Liver (tissue), 9 donors: ENCODE results near the gene ESD. TPM values are rescaled to one million over a fixed set of nuclear protein-coding genes. Genes with fewer than 3 reads are reported as not detected.

Experiments
- DNase-seq: peaks from one replicate; pipeline ENCODE4 v3.0.0-alpha.2; 2017; ENCODE audit warnings: low spot score
- H3K27ac ChIP-seq, 2 donors: one replicate each; pipeline ENCODE4 v1.7.0; 2013; ENCODE audit warnings: inconsistent platforms in 2 of 2, low read length in 2 of 2, control low read depth in 1 of 2, low read depth in 1 of 2, mild to moderate bottlenecking in 1 of 2
- H3K27me3 ChIP-seq, 4 donors: one replicate each; pipeline versions ENCODE4 v1.6.1 to v1.7.0; 2013; ENCODE audit warnings: low read length in 3 of 4, inconsistent platforms in 1 of 4, mild to moderate bottlenecking in 1 of 4, moderate library complexity in 1 of 4; ENCODE audit not compliant: control insufficient read depth in 4 of 4, insufficient read depth in 4 of 4
- H3K36me3 ChIP-seq, 4 donors: one replicate each; pipeline versions ENCODE4 v1.6.1 to v1.7.0; 2013; ENCODE audit warnings: low read length in 3 of 4, mild to moderate bottlenecking in 3 of 4, low read depth in 1 of 4, moderate library complexity in 1 of 4; ENCODE audit not compliant: control insufficient read depth in 4 of 4, insufficient read depth in 3 of 4
- H3K4me1 ChIP-seq, 4 donors: one replicate each; pipeline versions ENCODE4 v1.6.1 to v1.7.0; 2013; ENCODE audit warnings: low read length in 3 of 4, mild to moderate bottlenecking in 3 of 4, moderate library complexity in 1 of 4; ENCODE audit not compliant: control insufficient read depth in 4 of 4, insufficient read depth in 4 of 4
- H3K4me3 ChIP-seq, 3 donors: one replicate each; pipeline versions ENCODE4 v1.6.1 to v1.7.0; 2013; ENCODE audit warnings: low read length in 3 of 3, control low read depth in 1 of 3, low read depth in 1 of 3, mild to moderate bottlenecking in 1 of 3
- H3K9ac ChIP-seq, 2 donors: one replicate each; pipeline ENCODE4 v1.7.0; 2013; ENCODE audit warnings: low read length in 2 of 2, mild to moderate bottlenecking in 2 of 2, moderate library complexity in 2 of 2, control low read depth in 1 of 2, low read depth in 1 of 2
- H3K9me3 ChIP-seq, 4 donors: one replicate each; pipeline versions ENCODE4 v1.6.1 to v1.7.0; 2013; ENCODE audit warnings: low read length in 3 of 4; ENCODE audit not compliant: control insufficient read depth in 4 of 4
- ATF3 ChIP-seq: IDR thresholded peaks from 2 replicates; pipeline ENCODE4 v1.6.1; 2016; ENCODE audit warnings: antibody characterized with exemption
- CTCF ChIP-seq: fragments of 150-350 bp; IDR thresholded peaks from 2 replicates; pipeline ENCODE4 v1.5.1; 2017; ENCODE audit warnings: improper control_type of control experiment, low read depth, low read length; ENCODE audit not compliant: missing input control
- EGR1 ChIP-seq, 2 donors: IDR thresholded peaks; 2 replicates each; pipeline ENCODE4 v1.6.1; 2016 to 2018; ENCODE audit warnings: antibody characterized with exemption in 2 of 2, low read depth in 2 of 2
- FOXA1 ChIP-seq: IDR thresholded peaks from 2 replicates; pipeline ENCODE4 v1.6.1; 2016; ENCODE audit warnings: antibody characterized with exemption
- FOXA2 ChIP-seq: IDR thresholded peaks from 2 replicates; pipeline ENCODE4 v1.6.1; 2016; ENCODE audit warnings: antibody characterized with exemption
- GABPA ChIP-seq, 2 donors: IDR thresholded peaks in 1 of 2; conservative IDR thresholded peaks in 1 of 2; 2 replicates each; pipeline ENCODE4 v1.6.1; 2016; ENCODE audit warnings: antibody characterized with exemption in 2 of 2, mild to moderate bottlenecking in 1 of 2, moderate library complexity in 1 of 2
- HNF4A ChIP-seq, 2 donors: conservative IDR thresholded peaks; 2 replicates each; pipeline ENCODE4 v1.6.1; 2016; ENCODE audit warnings: antibody characterized with exemption in 2 of 2, mild to moderate bottlenecking in 2 of 2
- HNF4G ChIP-seq: IDR thresholded peaks from 2 replicates; pipeline ENCODE4 v1.6.1; 2016; ENCODE audit warnings: antibody characterized with exemption
- JUND ChIP-seq, 2 donors: IDR thresholded peaks; 2 replicates each; pipeline ENCODE4 v1.6.1; 2016; ENCODE audit warnings: antibody characterized with exemption in 2 of 2
- MAX ChIP-seq: IDR thresholded peaks from 2 replicates; pipeline ENCODE4 v1.6.1; 2016; ENCODE audit warnings: antibody characterized with exemption
- NR2F2 ChIP-seq: IDR thresholded peaks from 2 replicates; pipeline ENCODE4 v1.6.1; 2016; ENCODE audit warnings: antibody characterized with exemption
- RAD21 ChIP-seq, 2 donors: IDR thresholded peaks; 2 replicates each; pipeline ENCODE4 v1.6.1; 2016; ENCODE audit warnings: antibody characterized with exemption in 2 of 2, mild to moderate bottlenecking in 2 of 2
- REST ChIP-seq: IDR thresholded peaks from 2 replicates; pipeline ENCODE4 v1.6.1; 2016; ENCODE audit warnings: antibody characterized with exemption, mild to moderate bottlenecking
- RXRA ChIP-seq, 2 donors: IDR thresholded peaks; 2 replicates each; pipeline ENCODE4 v1.6.1; 2017 to 2018; ENCODE audit warnings: antibody characterized with exemption in 2 of 2, mild to moderate bottlenecking in 1 of 2
- SP1 ChIP-seq: IDR thresholded peaks from 2 replicates; pipeline ENCODE4 v1.6.1; 2018; ENCODE audit warnings: antibody characterized with exemption, mild to moderate bottlenecking
- TAF1 ChIP-seq: conservative IDR thresholded peaks from 2 replicates; pipeline ENCODE4 v1.6.1; 2016; ENCODE audit warnings: antibody characterized with exemption, mild to moderate bottlenecking
- YY1 ChIP-seq: IDR thresholded peaks from 2 replicates; pipeline ENCODE4 v1.6.1; 2016; ENCODE audit warnings: antibody characterized with exemption, mild to moderate bottlenecking
- ZBTB33 ChIP-seq: IDR thresholded peaks from 2 replicates; pipeline ENCODE4 v1.6.1; 2016; ENCODE audit warnings: antibody characterized with exemption
- polyA plus RNA-seq, 2 donors: library from polyadenylated mRNA; stranded (reverse) in 1 of 2; unstranded in 1 of 2; fragments of 200-250 nt in 1 of 2; fragments of >200 nt in 1 of 2; fragmentation: Nextera tagmentation in 1 of 2; extraction: Ambion mirVana in 1 of 2; gene quantifications; one replicate each; pipeline versions ENCODE4 v1.2.1 to v1.2.3, GENCODE V29; 2013 to 2015
- total RNA-seq, 2 donors: library from RNA; depleted of rRNA; stranded (reverse); fragments of >200 nt; gene quantifications; one replicate each; pipeline ENCODE4 v1.2.3, GENCODE V29; 2014
- donor health status: healthy.
- donor health status: healthy.
- donor health status: healthy.
- donor health status: healthy.
- donor health status: healthy.

Gene ESD
- total and polyA plus RNA-seq, 4 donors: 63.3 to 146 (median 72.0) TPM

- Histone ChIP-seq H3K9ac (no peak overlapping the region), H3K9me3 (peaks cover 0 to 9% (median under 1%) of the 10 kb centered on the region in 4 donors), H3K27ac (no peak overlapping the region), H3K4me1 (peaks cover 2 to 7% (median 5%) of the 10 kb centered on the region in 4 donors), H3K27me3 (no peaks in the 10 kb centered on the region), H3K36me3 (peaks cover 0 to 2% (median 0%) of the 10 kb centered on the region in 4 donors), H3K4me3 (no peak overlapping the region)
- DNase-seq: no peak
- TF ChIP-seq SP1: no peak
- TF ChIP-seq FOXA1: no peak
- no peak for TF ChIP-seq NR2F2
- TF ChIP-seq HNF4G: no peak
- TF ChIP-seq ZBTB33: no peak
- TF ChIP-seq RAD21 (IDR thresholded peaks at IDR 0.05): no peak
- TF ChIP-seq JUND (IDR thresholded peaks at IDR 0.05): no peak
- no peak for TF ChIP-seq TAF1
- no peak for TF ChIP-seq REST
- no peak for TF ChIP-seq RXRA (IDR thresholded peaks at IDR 0.05)
- TF ChIP-seq HNF4A (conservative IDR thresholded peaks at IDR 0.05): no peak
- TF ChIP-seq MAX: no peak
- no peak for TF ChIP-seq FOXA2
- TF ChIP-seq GABPA (IDR thresholded peaks at IDR 0.05 in 1 of 2, conservative IDR thresholded peaks at IDR 0.05 in 1 of 2): no peak
- no peak for TF ChIP-seq ATF3
- no peak for TF ChIP-seq EGR1 (IDR thresholded peaks at IDR 0.05; ENCODE audit: low read depth in 2 of 2)
- no peak for TF ChIP-seq CTCF
- TF ChIP-seq YY1: no peak
These were observed 15.4 kb upstream of the ESD start for GRCh38 chr13:46812301-46812797.
